GM18519 (cell line): ENCODE measurements around the gene KCNH3.

Source experiments
- ATAC-seq: cut with Tn5 transposase; IDR thresholded peaks from one replicate; pipeline ENCODE4 v1.9.1; 2021; ENCODE audit warnings: mild to moderate bottlenecking, moderate library complexity; ENCODE audit not compliant: unreplicated experiment, low FRiP score

Gene KCNH3

GRCh38 chr12:49557917-49558215 lies 19.0 kb downstream of the KCNH3 start:
- no peak for ATAC-seq

GRCh38 chr12:49558526-49558925 lies 19.7 kb downstream of the KCNH3 start:
- no peak for ATAC-seq

GRCh38 chr12:49559011-49559675 lies 20.3 kb downstream of the KCNH3 start:
- no peak for ATAC-seq

DNA sequence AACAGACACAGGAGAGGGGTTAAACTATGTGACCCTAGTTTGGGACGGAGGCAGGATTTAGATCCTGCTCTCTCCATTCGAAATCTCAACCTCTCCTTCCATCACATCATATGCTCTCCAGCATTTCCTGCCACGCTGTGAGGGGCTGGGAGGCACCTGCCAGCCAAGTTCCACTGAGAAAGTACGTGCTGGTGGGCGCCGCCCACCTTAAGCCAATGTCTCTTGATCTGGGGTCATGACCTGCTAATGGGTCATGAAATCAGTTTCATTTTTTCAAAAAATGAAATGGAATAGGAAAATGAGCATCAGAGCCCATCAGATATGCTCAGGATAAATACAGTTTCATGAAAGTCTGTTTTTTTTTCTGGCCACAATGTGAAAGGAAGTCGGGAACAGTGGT lies 21.9 kb downstream of the KCNH3 start:
- ATAC-seq: no peak

DNA sequence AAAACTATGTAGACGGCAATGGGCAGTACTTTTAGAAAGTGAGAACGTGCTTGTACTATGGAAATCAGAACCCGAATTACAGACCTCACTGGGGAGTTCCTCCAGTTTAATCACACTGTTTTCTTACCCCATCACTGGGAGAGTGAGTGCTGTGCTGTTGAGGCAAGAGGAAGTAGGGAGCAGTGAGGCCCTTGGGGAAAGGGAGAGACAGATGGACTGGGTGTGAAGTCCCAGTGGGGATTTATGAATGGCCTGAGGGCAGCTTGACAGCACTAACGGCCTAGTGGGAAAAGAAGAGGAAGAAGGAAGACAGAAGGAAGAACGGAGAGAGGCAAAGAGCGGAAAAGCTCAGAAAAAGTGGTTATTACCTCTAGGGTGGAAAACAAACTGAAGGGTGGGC lies 23.4 kb downstream of the KCNH3 start:
- no peak for ATAC-seq

DNA sequence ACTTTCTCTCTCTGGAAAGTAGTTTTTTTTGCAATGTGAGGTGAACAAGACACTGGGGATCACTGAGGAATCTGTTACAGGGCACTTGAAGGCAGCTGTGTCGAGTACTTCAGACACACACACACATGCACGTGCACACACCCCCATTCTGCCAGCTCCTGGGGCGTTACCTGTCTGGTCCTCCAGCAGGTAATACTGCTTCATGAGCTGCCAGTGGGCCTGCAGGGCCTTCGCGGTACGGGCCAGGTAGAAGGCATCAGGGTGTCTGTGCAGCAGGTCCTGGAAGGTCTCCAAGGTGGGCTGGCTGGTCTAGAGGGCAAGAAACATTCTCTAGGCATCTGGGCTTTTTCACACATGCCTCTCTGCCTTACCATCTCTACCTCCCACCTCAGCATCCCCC lies 24.0 kb downstream of the KCNH3 start:
- no peak for ATAC-seq

DNA sequence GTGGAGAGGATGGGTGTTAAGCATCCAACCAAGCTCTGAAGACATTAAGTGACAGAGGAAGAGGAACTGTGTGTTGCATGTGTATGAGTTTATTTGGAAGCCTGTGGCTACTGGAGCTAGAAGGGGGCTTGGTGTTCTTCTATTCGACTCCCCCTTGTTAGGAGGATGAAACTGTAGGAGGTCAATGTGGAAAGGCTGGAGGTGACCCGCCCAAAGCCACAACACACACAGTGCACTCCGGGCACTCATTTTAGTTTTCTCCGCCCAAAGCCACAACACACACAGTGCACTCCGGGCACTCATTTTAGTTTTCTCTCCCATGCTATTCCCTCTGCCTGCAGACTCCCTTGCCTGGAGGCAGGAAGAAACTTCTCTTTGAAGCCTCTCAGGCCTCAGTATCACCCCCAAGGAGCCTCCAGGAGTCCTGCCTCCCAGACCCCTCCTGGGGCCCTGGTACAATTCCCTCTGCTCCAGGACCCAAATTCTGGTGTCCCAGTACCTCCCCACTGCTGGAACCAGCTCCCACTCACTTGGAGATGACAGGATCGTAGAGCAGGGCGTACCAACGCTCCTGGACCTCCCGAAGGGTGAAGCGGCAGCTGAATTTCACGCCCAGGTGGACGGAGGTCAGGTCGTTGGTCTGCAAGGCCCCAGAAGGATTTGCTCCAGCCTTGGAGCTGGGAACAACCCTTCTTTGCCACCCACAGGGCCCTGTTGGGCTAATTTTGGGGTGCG lies 25.3 kb downstream of the KCNH3 start:
- ATAC-seq: no peak

GRCh38 chr12:49564686-49565405 lies 26.0 kb downstream of the KCNH3 start:
- ATAC-seq: no peak

DNA sequence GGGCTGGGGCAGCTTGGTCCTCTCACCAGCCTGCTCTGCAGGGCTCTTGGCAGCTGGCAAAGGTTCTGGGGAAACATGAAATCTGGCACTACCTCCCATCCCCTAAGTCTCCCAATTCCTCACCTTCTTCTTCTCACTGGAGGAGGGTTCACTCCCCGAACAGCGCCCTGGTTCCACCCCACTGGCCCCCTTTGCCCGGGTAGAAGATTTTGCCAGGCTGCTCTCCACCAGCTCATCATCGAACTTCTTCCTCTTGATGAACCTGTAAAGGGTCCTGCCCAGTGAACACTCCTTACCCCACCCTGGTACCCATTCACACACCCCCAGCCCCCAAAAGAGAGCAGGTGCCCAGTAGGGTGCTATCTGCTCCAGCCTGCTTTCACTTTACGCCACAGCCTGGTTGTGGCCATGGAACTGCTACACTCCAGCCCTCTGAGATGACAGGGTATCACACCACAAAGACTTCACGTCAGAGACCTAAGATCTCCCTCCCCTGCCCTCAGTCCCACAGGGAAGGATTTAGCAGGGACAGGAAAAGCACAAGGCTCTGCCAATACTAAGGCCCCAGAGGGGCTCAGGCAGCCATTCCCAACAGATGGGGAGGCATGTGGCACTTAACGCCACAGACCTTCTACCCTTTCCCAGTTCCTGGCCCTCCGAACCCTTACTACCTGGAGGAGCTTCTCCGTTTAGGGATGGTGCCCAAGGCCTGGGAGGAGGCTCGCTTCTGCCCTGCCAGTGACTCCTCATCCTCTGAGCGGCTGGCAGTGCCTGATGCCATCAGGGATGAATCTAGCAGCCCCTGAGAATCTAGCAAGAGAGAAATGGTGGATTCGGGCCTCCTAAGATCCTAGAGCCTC lies 26.8 kb downstream of the KCNH3 start:
- no peak for ATAC-seq

DNA sequence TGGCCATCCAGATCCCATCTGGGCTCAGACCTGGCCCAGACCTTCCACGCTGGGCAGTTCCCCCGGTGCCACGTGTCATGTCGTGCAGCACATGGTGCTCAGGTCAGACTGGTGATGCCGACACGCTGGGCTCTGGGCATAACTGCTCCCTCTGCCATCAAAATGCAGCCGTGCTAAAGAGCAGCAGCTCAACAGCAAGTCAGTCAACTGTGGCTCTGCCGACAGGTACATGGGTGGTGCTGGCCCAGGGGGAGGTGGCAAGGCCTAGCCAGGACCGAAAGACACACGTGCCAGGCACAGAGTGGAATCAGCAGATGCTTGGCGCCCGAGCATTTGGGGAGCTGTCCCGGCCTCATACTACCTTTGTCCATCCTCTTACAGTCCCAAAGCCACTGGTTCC lies 27.5 kb downstream of the KCNH3 start:
- ATAC-seq: no peak

DNA sequence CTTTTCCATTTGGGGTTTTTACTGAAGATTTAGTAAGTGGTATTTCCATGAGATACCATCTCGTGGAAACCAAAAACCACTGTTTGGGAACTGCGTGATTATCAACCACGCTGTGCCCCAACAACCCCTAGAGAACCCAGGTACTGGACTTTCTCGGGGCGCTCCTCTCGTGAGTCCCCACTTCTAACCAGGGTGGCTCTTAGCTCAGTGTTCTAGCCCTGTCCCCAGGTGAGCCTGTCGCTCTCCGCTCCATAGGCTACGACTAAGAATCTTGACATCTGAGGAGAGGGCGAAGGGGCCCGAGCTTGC lies 28.4 kb downstream of the KCNH3 start:
- no peak for ATAC-seq

- ATAC-seq: peak; percentile 55
Measured at GRCh38 chr12:49567611-49568441, 29.0 kb downstream of the KCNH3 start, which contains the start of gene MCRS1. Gene MCRS1 (minus strand): TSS chr12:49568142. CDS start chr12:49566731, 1,411 bp downstream.

- ATAC-seq: peak; percentile 16
Measured at GRCh38 chr12:49568442-49569162, 29.8 kb downstream of the KCNH3 start.

GRCh38 chr12:49577589-49578315 lies 38.9 kb downstream of the KCNH3 start:
- ATAC-seq: no peak

DNA sequence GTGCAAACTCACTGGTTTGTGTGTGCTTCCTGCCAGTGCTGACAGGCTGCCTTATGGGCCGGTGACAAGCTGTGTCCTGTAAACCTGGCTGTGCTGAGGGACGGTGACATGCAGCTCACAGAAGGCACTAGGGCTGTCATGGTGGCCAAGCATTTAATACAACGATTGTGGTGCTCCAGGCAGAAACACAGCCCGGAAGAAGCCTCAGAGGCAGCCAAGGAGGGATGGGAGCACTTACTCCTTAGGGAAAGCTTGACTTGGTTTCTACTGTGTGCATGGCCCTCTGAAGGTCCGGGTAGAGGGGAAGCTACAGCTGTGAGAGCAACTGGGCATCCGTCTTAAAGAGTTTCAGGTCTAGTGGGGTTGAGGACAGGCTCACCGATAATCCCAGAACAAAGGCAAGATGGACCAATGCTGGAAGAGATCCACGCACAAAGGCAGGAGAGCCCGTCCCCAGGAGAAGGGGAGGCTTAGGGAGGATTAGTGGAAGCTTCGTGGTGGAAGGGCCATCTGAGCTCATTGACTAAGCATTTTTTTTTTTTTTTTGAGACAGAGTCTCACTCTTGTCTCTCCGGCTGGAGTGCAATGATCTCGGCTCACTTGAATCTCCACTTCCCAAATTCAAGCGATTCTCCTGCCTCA lies 39.8 kb downstream of the KCNH3 start:
- ATAC-seq: no peak

DNA sequence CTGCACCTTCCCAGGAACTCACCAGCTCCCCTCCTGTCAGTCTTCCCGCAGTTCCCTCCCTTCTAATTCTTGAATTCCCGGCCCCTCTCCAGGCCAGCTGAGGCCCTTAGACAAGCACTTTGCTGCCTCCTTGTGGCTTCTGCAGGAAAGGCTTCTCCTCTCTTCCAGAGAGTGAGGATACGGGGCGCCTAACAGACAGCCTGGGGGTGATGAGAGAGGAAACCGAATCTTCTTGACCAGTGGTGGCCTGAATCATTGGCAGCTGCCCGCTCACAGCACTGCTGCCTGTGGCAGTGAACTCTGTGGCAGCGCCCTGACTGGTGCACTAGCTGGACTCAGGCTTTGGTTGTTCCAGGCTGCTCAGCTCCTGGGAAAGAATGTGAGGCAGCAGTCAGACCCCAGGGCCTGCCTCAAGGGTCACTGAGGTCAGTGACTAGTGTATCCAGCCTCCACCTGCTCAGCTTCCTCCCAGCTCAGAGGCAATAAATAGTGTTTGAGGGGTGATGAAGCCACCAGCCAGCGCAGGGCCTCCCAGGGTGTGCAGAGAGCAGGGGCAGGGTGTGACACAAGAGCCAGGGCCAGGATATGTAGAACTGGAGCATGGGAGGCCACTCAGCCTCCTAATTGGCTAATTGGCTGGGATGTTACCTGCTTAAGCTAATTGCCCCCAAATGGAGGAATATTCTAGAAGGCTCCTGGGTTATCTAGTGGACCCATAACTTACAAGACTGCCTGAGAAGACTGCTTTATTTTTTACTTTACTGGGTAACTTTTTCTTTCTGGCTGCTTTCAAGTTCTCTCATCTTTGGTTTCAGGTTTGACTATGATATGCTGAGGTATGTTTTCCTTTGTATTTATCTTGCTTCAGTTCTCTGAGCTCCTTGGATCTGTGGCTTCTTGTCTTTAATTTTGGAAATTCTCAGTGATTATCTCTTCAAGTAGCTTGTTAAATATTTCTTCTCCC lies 42.0 kb downstream of the KCNH3 start:
- ATAC-seq: no peak

DNA sequence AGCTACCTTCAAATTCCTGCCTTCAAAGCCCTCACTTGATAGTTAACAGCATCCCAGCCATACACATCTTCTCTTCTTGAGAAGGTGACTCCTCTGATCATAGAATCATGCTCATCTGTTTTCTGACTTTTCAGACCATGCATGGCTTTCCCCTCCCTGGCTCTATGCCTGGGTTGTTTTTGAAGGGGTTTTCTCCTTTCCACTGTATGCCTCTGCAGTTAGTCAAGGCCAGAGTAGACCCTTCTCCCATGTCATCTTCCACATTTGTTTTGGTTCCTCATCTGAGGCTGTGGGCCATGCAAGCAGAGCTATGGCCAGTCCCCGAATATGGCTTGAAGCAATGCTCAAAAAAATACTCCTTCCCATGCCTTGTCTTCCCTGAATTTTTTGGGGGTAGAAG lies 43.4 kb downstream of the KCNH3 start:
- ATAC-seq: no peak
